ENCODE results near the gene TP63. TPM values are rescaled to one million over a fixed set of nuclear protein-coding genes. Genes with fewer than 3 reads are reported as not detected.

The TP63 gene
- total and polyA plus RNA-seq, 2 experiments from 2014 or later, result not detected

- H3K4me2 ChIP-seq, result no peak overlapping the region
- H3F3A ChIP-seq (replicated peaks; ENCODE audit: low read depth), result no peaks in the 10 kb centered on the region
- no peak overlapping the region for H3K4me3 Mint-ChIP-seq
- peaks cover 36% of the 10 kb centered on the region for H3K27me3 ChIP-seq (ENCODE audit: insufficient read depth)
- H2AFZ ChIP-seq, result no peak overlapping the region
- peaks cover 21% of the 10 kb centered on the region for H3K4me1 ChIP-seq (ENCODE audit: insufficient read depth)
- H3K4me3 ChIP-seq, result no peak overlapping the region
- no peaks in the 10 kb centered on the region for H3K9me2 ChIP-seq (ENCODE audit: insufficient read depth)
- H3K27me3 Mint-ChIP-seq (ENCODE audit: insufficient read depth, low read depth, poor library complexity), result peaks cover 17% of the 10 kb centered on the region
- no peak for ATAC-seq
- H3K27ac ChIP-seq (ENCODE audit: low read depth), result no peak overlapping the region
- H3K4me1 Mint-ChIP-seq, result peaks cover 31% of the 10 kb centered on the region
- no peaks in the 10 kb centered on the region for H3K36me3 ChIP-seq (ENCODE audit: insufficient read depth)
- no peak for TF ChIP-seq JUNB (IDR thresholded peaks at IDR 0.05; ENCODE audit: unreplicated experiment)
- TF ChIP-seq ETS1 (IDR thresholded peaks at IDR 0.05), result no peak
- TF ChIP-seq POLR2AphosphoS5 (IDR thresholded peaks at IDR 0.05; ENCODE audit: low read depth), result no peak
- no peak for TF ChIP-seq ZNF114 (CRISPR knock-in tag; IDR thresholded peaks at IDR 0.05)
- TF ChIP-seq EZH2 (IDR thresholded peaks at IDR 0.05; ENCODE audit: low read depth, unreplicated experiment), result no peak
- TF ChIP-seq REST (IDR thresholded peaks at IDR 0.05; ENCODE audit: unreplicated experiment), result no peak
- TF ChIP-seq CREB1 (CRISPR knock-in tag; IDR thresholded peaks at IDR 0.05; ENCODE audit: low read depth), result no peak
- no peak for TF ChIP-seq CTCF (conservative IDR thresholded peaks at IDR 0.05; ENCODE audit: low read depth in 2 of 2)
- no peak for TF ChIP-seq STAT1 (IDR thresholded peaks at IDR 0.05; ENCODE audit: unreplicated experiment)
- no peak for TF ChIP-seq EZH2phosphoT487 (IDR thresholded peaks at IDR 0.05; ENCODE audit: unreplicated experiment)
- no peak for TF ChIP-seq NANOG (IDR thresholded peaks at IDR 0.05; ENCODE audit: borderline replicate concordance)
- TF ChIP-seq ZNF331 (CRISPR knock-in tag; IDR thresholded peaks at IDR 0.05; ENCODE audit: low read depth), result no peak
- no peak for TF ChIP-seq ZNF462 (CRISPR knock-in tag; IDR thresholded peaks at IDR 0.05)
- DNase-seq (ENCODE audit: low spot score), result no peak
- H3K27ac Mint-ChIP-seq, result no peak overlapping the region
- no peaks in the 10 kb centered on the region for H3K79me2 ChIP-seq (replicated peaks; ENCODE audit: insufficient read depth)
- no peaks in the 10 kb centered on the region for H3K9me3 Mint-ChIP-seq
- H3K36me3 Mint-ChIP-seq (ENCODE audit: low read depth), result no peaks in the 10 kb centered on the region
- no peaks in the 10 kb centered on the region for H4K20me1 ChIP-seq (replicated peaks; ENCODE audit: insufficient read depth)
Observed at GRCh38 chr3:189803254-189803653, 172.1 kb downstream of the TP63 start.

Data from GM23338 (cell line).